Activated naive CD8-positive, alpha-beta T cell treated with anti-CD3 and anti-CD28 coated beads, Interleukin-2, amount 10 ng/mL, durations not matched to agents 7 days and 5 days (primary cell): Measurements from ENCODE around the gene MYH6. TPM values are rescaled to one million over a fixed set of nuclear protein-coding genes. Genes with fewer than 3 reads are reported as not detected.

ENCODE experiments used
- ATAC-seq: fragments of 150-1000 bp; cut with Tn5 transposase; one replicate; pipeline ENCODE4 v1.10.0; 2021; ENCODE audit warnings: low read depth, moderate library complexity
- POLR2A ChIA-PET: fragments of 350-600 bp; sonication (Branson Sonifier 250); formaldehyde crosslinking; loops from one replicate; lab custom pipeline; 2021; ENCODE audit warnings: antibody characterized with exemption; lab: Charles Lee
- DNase-seq: peaks from one replicate; pipeline ENCODE4 v3.0.0; 2021
- H3K27ac Mint-ChIP-seq: one replicate; pipeline ENCODE4 v1.8.0; 2022; ENCODE audit warnings: mild to moderate bottlenecking, mixed read lengths
- H3K27me3 Mint-ChIP-seq: one replicate; pipeline ENCODE4 v1.8.0; 2022; ENCODE audit warnings: mild to moderate bottlenecking, moderate library complexity, mixed read lengths
- H3K36me3 Mint-ChIP-seq: one replicate; pipeline ENCODE4 v1.8.0; 2021; ENCODE audit warnings: mild to moderate bottlenecking, mixed read lengths
- H3K4me1 Mint-ChIP-seq: one replicate; pipeline ENCODE4 v1.8.0; 2021; ENCODE audit warnings: mixed read lengths
- H3K4me3 Mint-ChIP-seq: one replicate; pipeline ENCODE4 v1.8.0; 2022; ENCODE audit warnings: mild to moderate bottlenecking, moderate library complexity, mixed read lengths
- H3K9me3 Mint-ChIP-seq: one replicate; pipeline ENCODE4 v1.8.0; 2021; ENCODE audit warnings: mixed read lengths
- total RNA-seq, 2 experiments: library from RNA; stranded (reverse); gene quantifications; one replicate each; pipeline ENCODE4 v1.2.3, GENCODE V29; 2021

The MYH6 gene
- total RNA-seq, 2 experiments from 2014 or later: not detected

GRCh38 chr14:23357261-23357660, 50.8 kb downstream of the MYH6 start:
- DNase-seq: no peak
- H3K4me1 Mint-ChIP-seq: peaks cover 4% of the 10 kb centered on the region
- ATAC-seq: no peak
- peaks cover 26% of the 10 kb centered on the region for H3K27me3 Mint-ChIP-seq
- no peak overlapping the region for H3K27ac Mint-ChIP-seq
- H3K4me3 Mint-ChIP-seq: no peak overlapping the region
- no peaks in the 10 kb centered on the region for H3K36me3 Mint-ChIP-seq
- no peaks in the 10 kb centered on the region for H3K9me3 Mint-ChIP-seq
- POLR2A ChIA-PET: no interaction called here

- peaks cover 4% of the 10 kb centered on the region for H3K4me1 Mint-ChIP-seq
- no peak overlapping the region for H3K4me3 Mint-ChIP-seq
- no peak for ATAC-seq
- no peaks in the 10 kb centered on the region for H3K36me3 Mint-ChIP-seq
- H3K27ac Mint-ChIP-seq: no peak overlapping the region
- POLR2A ChIA-PET: no interaction called here
- DNase-seq: no peak
- H3K27me3 Mint-ChIP-seq: peaks cover 26% of the 10 kb centered on the region
- no peaks in the 10 kb centered on the region for H3K9me3 Mint-ChIP-seq
Measured at GRCh38 chr14:23356662-23357061, 51.4 kb downstream of the MYH6 start.

GRCh38 chr14:23355871-23356435, 52.1 kb downstream of the MYH6 start:
- peaks cover 6% of the 10 kb centered on the region for H3K4me1 Mint-ChIP-seq
- H3K36me3 Mint-ChIP-seq: peaks cover 2% of the 10 kb centered on the region
- no peak for DNase-seq
- POLR2A ChIA-PET: no interaction called here
- H3K27me3 Mint-ChIP-seq: peaks cover 33% of the 10 kb centered on the region
- no peak overlapping the region for H3K4me3 Mint-ChIP-seq
- ATAC-seq: no peak
- no peaks in the 10 kb centered on the region for H3K9me3 Mint-ChIP-seq
- no peak overlapping the region for H3K27ac Mint-ChIP-seq

- Mint-ChIP-seq H3K9me3 (no peaks in the 10 kb centered on the region), H3K4me3 (no peak overlapping the region), H3K27ac (no peak overlapping the region), H3K27me3 (peaks cover 39% of the 10 kb centered on the region), H3K36me3 (peaks cover 2% of the 10 kb centered on the region), H3K4me1 (peaks cover 6% of the 10 kb centered on the region)
- POLR2A ChIA-PET: interaction anchor here (0.6 kb wide), 1 partner anchor 33 kb away, joined by 3 read pairs; no protein-coding TSS in a partner anchor
- DNase-seq: no peak
- ATAC-seq: no peak
Measured at GRCh38 chr14:23354990-23355389, 53.1 kb downstream of the MYH6 start.

DNA sequence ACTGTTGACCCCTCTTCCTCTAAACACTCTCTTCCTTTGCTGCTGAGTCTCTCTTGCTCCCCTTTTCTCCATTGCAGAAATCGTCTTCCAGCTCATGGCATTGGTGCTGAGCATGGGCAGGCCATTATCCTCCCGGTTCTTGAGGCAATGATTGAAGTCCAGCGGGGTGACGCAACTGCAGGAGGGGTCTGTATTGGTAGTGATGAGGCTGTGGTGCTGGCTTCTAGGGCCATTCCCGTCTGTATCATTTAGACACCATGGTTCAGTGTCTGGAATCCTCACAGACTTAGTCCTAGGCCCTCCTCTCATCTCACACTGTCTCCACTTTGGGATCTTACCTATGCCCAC, 54.7 kb downstream of the MYH6 start:
- Mint-ChIP-seq H3K27ac (no peak overlapping the region), H3K9me3 (no peaks in the 10 kb centered on the region), H3K27me3 (peaks cover 41% of the 10 kb centered on the region), H3K36me3 (peaks cover 2% of the 10 kb centered on the region), H3K4me3 (peak overlapping the region; percentile 46), H3K4me1 (peaks cover 6% of the 10 kb centered on the region)
- no peak for DNase-seq
- no peak for ATAC-seq
- POLR2A ChIA-PET: interaction anchor here (0.5 to 1.7 kb wide), 2 partner anchors 33 to 1687 kb away, joined by 6 read pairs; partner anchors contain the start of gene PABPN1

DNA sequence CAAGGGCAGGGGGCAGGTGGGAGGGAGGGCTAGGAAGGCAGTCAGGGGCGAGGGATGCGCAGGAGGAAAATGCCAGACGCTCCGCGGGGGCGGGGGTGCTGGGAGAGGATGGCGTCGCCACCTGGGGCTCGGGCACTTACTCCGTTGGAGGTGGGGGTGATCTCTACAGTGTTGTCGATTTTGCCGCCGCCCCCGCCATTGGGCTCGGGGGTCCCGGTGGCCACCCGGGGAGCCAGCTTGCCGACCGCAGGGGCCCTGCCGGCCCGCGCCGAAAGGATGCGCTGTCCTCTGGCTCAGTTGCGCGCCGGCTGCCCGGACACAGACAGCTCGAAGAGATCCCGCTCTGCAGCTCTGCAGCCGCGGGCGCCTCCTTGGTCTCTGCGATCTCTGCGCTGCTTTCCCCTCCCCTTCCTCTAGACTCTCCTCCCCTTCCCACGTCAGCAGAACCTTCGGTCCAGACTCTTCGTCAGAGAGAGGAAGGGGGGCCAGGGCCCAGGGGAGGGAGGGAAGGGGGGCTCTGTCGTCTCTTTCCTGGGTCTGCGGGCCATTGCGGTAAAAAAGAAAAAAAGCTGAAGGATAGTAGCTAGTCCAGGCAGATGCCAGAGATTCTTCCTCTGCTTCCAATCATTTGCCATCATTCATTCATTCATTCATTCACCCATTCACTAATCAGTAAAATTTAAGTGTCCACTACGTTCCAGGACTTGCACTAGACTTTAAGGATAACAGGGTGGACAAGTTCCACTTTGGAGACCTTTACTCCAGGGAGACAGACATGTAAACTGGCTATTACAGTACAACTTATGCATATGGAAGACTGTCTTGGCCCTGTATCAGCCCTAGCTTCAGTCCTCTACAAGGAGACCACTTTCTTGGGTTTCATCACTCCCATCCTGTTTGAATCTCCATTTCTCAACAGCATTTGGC, 55.3 kb downstream of the MYH6 start, which contains the start of gene SLC22A17:
SLC22A17 (minus strand) TSS at position 382 of the 927 bp plus-strand sequence.
- Mint-ChIP-seq H3K9me3 (no peaks in the 10 kb centered on the region), H3K4me3 (peak within 1 kb of the TSS; percentile 46), H3K27ac (no peak within 1 kb of the TSS), H3K36me3 (peaks cover 2% of the 10 kb centered on the region), H3K27me3 (peaks cover 41% of the 10 kb centered on the region), H3K4me1 (peaks cover 6% of the 10 kb centered on the region)
- DNase-seq (peak; percentile 58), ATAC-seq (peak; percentile 82)
- POLR2A ChIA-PET: interaction anchor here (0.5 to 1.7 kb wide), 3 partner anchors 32 to 1686 kb away, joined by 5 to 6 read pairs (median 6); partner anchors contain the start of gene PABPN1

DNA sequence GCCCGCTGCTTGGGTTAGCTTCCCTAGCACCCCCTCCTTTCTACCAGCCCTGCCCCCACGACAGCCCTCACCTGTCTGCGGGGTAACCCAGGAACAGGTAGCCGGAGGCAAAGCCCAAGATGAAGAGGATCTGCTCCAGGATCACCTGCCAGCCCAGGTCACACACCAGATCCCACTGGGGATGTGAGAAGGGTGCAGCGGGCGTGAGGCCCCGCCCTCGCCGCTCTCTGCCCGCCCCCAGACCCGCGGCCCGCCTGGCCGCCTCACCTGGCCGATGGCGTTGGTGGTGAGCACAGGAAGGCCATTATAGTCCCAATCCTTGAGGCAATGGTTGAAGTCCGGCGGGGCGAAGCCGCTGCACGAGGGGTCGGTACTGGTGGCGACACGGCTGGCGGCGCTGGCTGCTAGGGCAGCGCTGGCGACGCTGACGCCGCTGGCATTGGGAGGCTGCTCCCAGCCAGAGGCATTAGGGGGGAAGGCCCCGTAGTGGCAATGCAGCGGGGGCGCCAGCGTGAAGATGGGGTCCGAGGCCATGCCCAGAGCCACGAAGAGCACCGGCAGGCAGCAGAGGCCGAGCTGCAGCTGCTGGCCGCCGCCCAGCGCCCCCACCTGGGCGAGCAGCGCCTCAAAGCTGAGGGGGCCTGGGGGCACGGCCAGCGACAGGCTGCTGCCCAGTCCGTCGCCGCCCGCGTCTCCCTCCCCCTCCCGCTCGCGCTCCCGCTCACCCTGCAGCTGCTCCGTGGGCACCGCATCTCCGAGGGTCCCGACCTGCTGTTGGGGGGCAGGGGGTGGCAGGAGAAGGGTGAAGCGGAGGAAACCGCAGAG, 56.2 kb downstream of the MYH6 start:
- peaks cover 6% of the 10 kb centered on the region for H3K4me1 Mint-ChIP-seq
- peaks cover 2% of the 10 kb centered on the region for H3K36me3 Mint-ChIP-seq
- ATAC-seq (no peak), DNase-seq (no peak)
- H3K9me3 Mint-ChIP-seq: no peaks in the 10 kb centered on the region
- no peak overlapping the region for H3K27ac Mint-ChIP-seq
- peaks cover 41% of the 10 kb centered on the region for H3K27me3 Mint-ChIP-seq
- POLR2A ChIA-PET: interaction anchor here (0.6 to 1.7 kb wide), 2 partner anchors 31 to 839 kb away, joined by 5 to 6 read pairs; partner anchors contain the start of gene PABPN1
- H3K4me3 Mint-ChIP-seq: peak overlapping the region; percentile 46

DNA sequence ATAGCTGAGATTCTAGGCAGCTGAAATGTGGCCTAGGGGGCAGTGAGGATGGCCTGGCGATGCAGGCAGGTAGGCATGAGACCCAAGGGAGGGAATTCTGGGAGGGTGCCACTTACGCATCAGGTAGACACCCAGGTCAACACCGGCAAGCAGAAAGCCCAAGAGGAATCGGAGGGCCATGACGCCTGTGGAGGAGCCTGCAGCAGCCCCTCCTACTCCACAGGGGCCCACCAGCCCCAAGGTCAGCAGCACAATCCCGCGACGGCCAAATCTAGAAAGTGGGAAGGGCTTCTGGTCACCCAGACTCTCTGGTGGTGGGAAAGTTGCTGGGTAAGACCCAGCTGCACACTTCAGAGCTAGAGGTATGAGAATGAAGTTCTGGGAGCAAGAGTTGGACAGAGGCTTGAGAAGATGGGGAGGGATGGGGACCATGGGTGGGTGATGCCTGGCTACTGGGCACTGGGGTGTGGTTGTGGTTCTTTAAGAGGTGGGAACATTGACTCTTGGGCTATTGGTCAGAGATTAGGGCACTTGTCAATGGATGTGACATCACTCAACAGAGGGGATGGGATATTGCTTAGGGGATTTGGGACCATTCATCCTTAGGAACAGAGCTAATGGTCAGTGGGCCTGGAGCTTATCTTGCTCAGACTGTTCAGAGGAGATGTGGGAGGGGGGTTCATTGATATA, 58.8 kb downstream of the MYH6 start:
- no peaks in the 10 kb centered on the region for H3K9me3 Mint-ChIP-seq
- H3K36me3 Mint-ChIP-seq: peaks cover 2% of the 10 kb centered on the region
- no peak overlapping the region for H3K4me3 Mint-ChIP-seq
- H3K27ac Mint-ChIP-seq: no peak overlapping the region
- no peak for DNase-seq
- POLR2A ChIA-PET: no interaction called here
- ATAC-seq: no peak
- peaks cover 32% of the 10 kb centered on the region for H3K27me3 Mint-ChIP-seq
- H3K4me1 Mint-ChIP-seq: peaks cover 6% of the 10 kb centered on the region

DNA sequence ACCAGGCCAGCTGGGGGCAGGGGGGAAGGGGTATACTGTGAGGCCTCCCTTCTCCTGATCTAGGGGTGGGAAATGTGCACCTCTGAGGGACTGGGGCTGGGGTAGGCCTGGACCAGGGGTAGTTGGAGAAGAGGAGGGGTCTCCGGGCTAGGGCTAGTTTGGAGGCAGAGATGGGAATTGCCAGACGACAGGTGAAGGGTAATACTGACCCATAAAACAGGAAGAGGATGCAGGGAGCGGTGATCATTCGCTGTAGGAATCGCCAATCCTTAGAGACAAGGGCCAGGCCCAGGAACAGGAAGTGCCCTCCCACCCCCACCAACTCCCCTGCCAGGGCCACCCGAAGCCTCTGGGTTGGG, 59.8 kb downstream of the MYH6 start:
- H3K27ac Mint-ChIP-seq: peak overlapping the region; percentile 36
- peaks cover 2% of the 10 kb centered on the region for H3K36me3 Mint-ChIP-seq
- H3K27me3 Mint-ChIP-seq: peaks cover 23% of the 10 kb centered on the region
- no peak overlapping the region for H3K4me3 Mint-ChIP-seq
- ATAC-seq (no peak), DNase-seq (no peak)
- peaks cover 6% of the 10 kb centered on the region for H3K4me1 Mint-ChIP-seq
- POLR2A ChIA-PET: interaction anchor here (0.7 kb wide), 1 partner anchor 28 kb away, joined by 3 read pairs; no protein-coding TSS in a partner anchor
- H3K9me3 Mint-ChIP-seq: no peaks in the 10 kb centered on the region

DNA sequence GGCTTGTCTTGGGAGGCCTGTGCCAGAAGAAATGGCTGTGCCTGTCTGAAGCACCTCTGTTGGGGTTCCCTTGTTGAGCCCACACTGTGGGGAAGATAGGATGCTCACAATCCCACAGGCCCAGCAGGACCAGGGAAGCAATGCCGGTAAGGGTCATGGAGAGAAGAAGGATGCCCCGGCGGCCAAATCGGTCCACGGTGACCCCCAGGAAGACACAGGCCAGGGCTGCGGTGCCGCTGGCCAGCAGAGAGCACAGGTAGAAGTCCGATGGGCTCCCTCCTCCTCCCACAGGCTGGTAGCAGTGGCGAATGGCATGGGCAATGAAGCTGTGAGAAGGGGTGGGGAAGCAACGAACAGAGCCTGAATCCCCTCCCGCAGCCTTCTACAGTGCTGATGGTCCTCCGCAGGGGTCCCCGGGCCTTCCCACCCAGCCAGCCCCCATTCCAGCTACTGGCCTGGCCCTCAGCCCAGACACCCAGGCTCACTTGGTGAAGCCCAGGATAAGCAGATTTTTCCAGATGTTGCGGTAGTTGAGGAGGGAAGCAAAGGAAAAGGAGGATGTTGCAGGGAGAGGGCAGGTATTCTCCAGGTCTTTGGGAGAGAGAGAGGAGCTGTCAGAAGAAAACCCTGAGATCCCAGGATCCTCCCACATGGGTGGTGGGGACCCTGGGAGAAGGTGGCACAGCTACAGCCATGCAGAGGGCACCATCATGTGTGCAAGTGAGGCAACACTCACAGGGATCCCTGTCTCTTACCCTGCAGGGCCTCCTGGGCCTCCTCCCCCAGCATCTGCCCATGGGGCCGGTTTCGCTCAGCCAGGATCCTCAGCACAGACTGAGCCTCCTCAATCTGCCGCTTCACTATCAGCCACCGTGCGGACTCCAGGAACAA, 60.4 kb downstream of the MYH6 start:
- H3K27ac Mint-ChIP-seq: no peak overlapping the region

GRCh38 chr14:23346693-23347405, 61.2 kb downstream of the MYH6 start:
- ATAC-seq: no peak
- no peak for DNase-seq
- peaks cover 26% of the 10 kb centered on the region for H3K27me3 Mint-ChIP-seq
- no peaks in the 10 kb centered on the region for H3K9me3 Mint-ChIP-seq
- POLR2A ChIA-PET: no interaction called here
- no peak overlapping the region for H3K4me3 Mint-ChIP-seq
- H3K27ac Mint-ChIP-seq: no peak overlapping the region
- peaks cover 2% of the 10 kb centered on the region for H3K4me1 Mint-ChIP-seq
- peaks cover 2% of the 10 kb centered on the region for H3K36me3 Mint-ChIP-seq

More for the DNA sequence above, 60.4 kb downstream of the MYH6 start:
- Mint-ChIP-seq H3K9me3 (no peaks in the 10 kb centered on the region), H3K36me3 (peaks cover 2% of the 10 kb centered on the region), H3K4me3 (no peak overlapping the region), H3K4me1 (peaks cover 2% of the 10 kb centered on the region), H3K27me3 (peaks cover 21% of the 10 kb centered on the region)
- DNase-seq (no peak), ATAC-seq (no peak)
- POLR2A ChIA-PET: no interaction called here
